ENCODE measurements around the gene KPNA4. TPM values are rescaled to one million over a fixed set of nuclear protein-coding genes. Genes with fewer than 3 reads are reported as not detected.

KPNA4 gene
- total and polyA plus RNA-seq, 12 donors = 6.5 to 43.6 (median 20.6) TPM

GRCh38 chr3:160564949-160565441 lies 376 bp downstream of the KPNA4 start:
- Histone ChIP-seq H3K4me1 (replicated peaks in 1 of 2) (peaks cover 29 to 50% of the 10 kb centered on the region in 2 donors), H3K36me3 (replicated peaks in 1 of 2) (no peaks in the 10 kb centered on the region), H3K27ac (peak overlapping the region; percentile 86 to 100 (median 98)), H3K9me3 (replicated peaks in 1 of 3) (no peaks in the 10 kb centered on the region), H3K27me3 (no peaks in the 10 kb centered on the region), H3K4me3 (peak overlapping the region in 3 of 4 donors; percentile 34 to 97 (median 96))
- intact Hi-C loops (cut with DNase I) = no loop called here
- WGBS, 4 donors = 0 to 1% (median 0%) methylated on average over 15 to 62 of the region's 62 CpGs; no CpG with 5 or more reads in 1 of the 4 donors
- TF ChIP-seq, protein P1, sequence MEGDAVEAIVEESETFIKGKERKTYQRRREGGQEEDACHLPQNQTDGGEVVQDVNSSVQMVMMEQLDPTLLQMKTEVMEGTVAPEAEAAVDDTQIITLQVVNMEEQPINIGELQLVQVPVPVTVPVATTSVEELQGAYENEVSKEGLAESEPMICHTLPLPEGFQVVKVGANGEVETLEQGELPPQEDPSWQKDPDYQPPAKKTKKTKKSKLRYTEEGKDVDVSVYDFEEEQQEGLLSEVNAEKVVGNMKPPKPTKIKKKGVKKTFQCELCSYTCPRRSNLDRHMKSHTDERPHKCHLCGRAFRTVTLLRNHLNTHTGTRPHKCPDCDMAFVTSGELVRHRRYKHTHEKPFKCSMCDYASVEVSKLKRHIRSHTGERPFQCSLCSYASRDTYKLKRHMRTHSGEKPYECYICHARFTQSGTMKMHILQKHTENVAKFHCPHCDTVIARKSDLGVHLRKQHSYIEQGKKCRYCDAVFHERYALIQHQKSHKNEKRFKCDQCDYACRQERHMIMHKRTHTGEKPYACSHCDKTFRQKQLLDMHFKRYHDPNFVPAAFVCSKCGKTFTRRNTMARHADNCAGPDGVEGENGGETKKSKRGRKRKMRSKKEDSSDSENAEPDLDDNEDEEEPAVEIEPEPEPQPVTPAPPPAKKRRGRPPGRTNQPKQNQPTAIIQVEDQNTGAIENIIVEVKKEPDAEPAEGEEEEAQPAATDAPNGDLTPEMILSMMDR (IDR thresholded peaks at IDR 0.05) = no peak
- TF ChIP-seq POLR2A (IDR thresholded peaks at IDR 0.05) = no peak
- DNase-seq = peak; percentile 64 to 80 (median 71)

GRCh38 chr3:160564258-160564911 lies 986 bp downstream of the KPNA4 start:
- no peaks in the 10 kb centered on the region for H3K9me3 ChIP-seq (replicated peaks in 1 of 3)
- H3K4me3 ChIP-seq = peak overlapping the region in 2 of 4 donors; percentile 41 to 96
- peak overlapping the region in 4 of 5 donors; percentile 96 to 100 (median 98) for H3K27ac ChIP-seq
- DNase-seq = peak in 2 of 7 donors; percentile 33 to 37
- WGBS, 4 donors = 0 to 3% (median 0%) methylated on average over 6 to 34 of the region's 34 CpGs
- H3K27me3 ChIP-seq = no peaks in the 10 kb centered on the region
- H3K4me1 ChIP-seq (replicated peaks in 1 of 2) = peaks cover 32 to 57% of the 10 kb centered on the region in 2 donors
- no peaks in the 10 kb centered on the region for H3K36me3 ChIP-seq (replicated peaks in 1 of 2)
- TF ChIP-seq, protein P1 (IDR thresholded peaks at IDR 0.05) = no peak
- no peak for TF ChIP-seq POLR2A (IDR thresholded peaks at IDR 0.05)
- intact Hi-C loops (cut with DNase I) = no loop called here

DNA sequence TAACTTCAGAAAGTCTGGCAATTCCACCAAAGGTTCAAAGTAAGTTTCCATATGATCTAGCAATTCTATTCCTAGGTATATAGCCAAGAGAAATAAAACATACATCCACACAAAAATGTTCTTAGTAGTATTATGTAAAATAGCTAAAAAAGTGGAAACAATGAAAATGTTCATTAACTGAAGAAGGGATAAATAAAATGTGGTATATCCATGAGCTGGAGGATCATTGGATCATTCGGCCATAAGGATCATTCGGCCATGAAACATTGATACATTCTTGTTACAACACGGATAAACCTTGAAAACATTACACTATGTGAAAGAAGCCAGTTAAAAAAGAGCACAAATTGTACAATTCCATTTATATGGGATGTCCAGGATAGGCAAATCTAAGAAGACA lies 2.4 kb downstream of the KPNA4 start:
- Histone ChIP-seq H3K36me3 (replicated peaks in 1 of 2) (no peaks in the 10 kb centered on the region), H3K4me1 (replicated peaks in 1 of 2) (peaks cover 32 to 64% of the 10 kb centered on the region in 2 donors), H3K27me3 (no peaks in the 10 kb centered on the region), H3K27ac (no peak overlapping the region), H3K9me3 (replicated peaks in 1 of 3) (no peaks in the 10 kb centered on the region), H3K4me3 (peak overlapping the region in 1 of 4 donors; percentile 96)
- DNase-seq = no peak
- WGBS, 4 donors = 79 to 83% (median 81%) methylated on average over 3 of the region's 3 CpGs
- intact Hi-C loops (cut with DNase I) = no loop called here
- no peak for TF ChIP-seq POLR2A (IDR thresholded peaks at IDR 0.05)
- TF ChIP-seq, protein P1 (IDR thresholded peaks at IDR 0.05) = no peak

DNA sequence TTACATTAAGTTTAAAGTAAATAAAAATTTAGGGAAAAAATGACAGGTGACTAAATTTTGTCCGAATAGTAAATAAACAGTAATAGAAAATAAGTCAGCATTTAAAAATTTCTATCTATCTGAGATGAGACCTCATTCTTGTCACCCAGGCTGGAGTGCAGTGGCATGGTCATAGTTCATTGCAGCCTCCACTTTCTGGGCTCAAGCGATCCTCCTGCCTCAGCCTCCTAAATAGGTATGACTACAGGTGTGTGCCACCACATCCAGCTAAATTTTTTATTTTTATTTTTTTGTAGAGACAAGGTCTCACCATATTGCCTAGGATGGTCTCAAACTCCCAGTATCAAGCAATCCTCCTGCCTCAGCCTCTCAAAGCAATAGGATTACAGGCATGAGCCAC lies 7.8 kb downstream of the KPNA4 start:
- peaks cover 18 to 45% of the 10 kb centered on the region in 2 donors for H3K4me1 ChIP-seq (replicated peaks in 1 of 2)

More for the DNA sequence above, 7.8 kb downstream of the KPNA4 start:
- Histone ChIP-seq H3K9me3 (replicated peaks in 1 of 3) (no peaks in the 10 kb centered on the region), H3K27me3 (no peaks in the 10 kb centered on the region), H3K36me3 (replicated peaks in 1 of 2) (no peaks in the 10 kb centered on the region), H3K4me3 (no peak overlapping the region), H3K27ac (no peak overlapping the region)
- intact Hi-C loops (cut with DNase I) = no loop called here
- no peak for TF ChIP-seq POLR2A (IDR thresholded peaks at IDR 0.05)
- TF ChIP-seq, protein P1 (IDR thresholded peaks at IDR 0.05) = no peak
- DNase-seq = no peak
- 96 to 100% (median 99%) methylated on average over 2 of the region's 2 CpGs for WGBS, 4 donors

Measured in adrenal gland (tissue), 12 donors.